Breast epithelium (tissue), 3 donors: ENCODE data around the gene COL28A1.

Experiments
- POLR2A ChIP-seq: fragments of 450-650 bp; IDR thresholded peaks from one replicate; pipeline ENCODE4 v1.6.1; 2016; ENCODE audit warnings: antibody characterized with exemption, mild to moderate bottlenecking, moderate library complexity
- POLR2AphosphoS5 ChIP-seq, 3 donors: sonication (generic); formaldehyde crosslinking; IDR thresholded peaks; one replicate each; pipeline ENCODE4 v1.6.1; 2017; ENCODE audit warnings: antibody characterized with exemption in 3 of 3
- TF ChIP-seq, protein P1 (sequence below), 3 donors: fragments of 450-650 bp; IDR thresholded peaks; one replicate each; pipeline ENCODE4 v1.5.1; 2016 to 2017; ENCODE audit warnings: antibody characterized with exemption in 3 of 3, mild to moderate bottlenecking in 3 of 3, moderate library complexity in 3 of 3

DNA sequence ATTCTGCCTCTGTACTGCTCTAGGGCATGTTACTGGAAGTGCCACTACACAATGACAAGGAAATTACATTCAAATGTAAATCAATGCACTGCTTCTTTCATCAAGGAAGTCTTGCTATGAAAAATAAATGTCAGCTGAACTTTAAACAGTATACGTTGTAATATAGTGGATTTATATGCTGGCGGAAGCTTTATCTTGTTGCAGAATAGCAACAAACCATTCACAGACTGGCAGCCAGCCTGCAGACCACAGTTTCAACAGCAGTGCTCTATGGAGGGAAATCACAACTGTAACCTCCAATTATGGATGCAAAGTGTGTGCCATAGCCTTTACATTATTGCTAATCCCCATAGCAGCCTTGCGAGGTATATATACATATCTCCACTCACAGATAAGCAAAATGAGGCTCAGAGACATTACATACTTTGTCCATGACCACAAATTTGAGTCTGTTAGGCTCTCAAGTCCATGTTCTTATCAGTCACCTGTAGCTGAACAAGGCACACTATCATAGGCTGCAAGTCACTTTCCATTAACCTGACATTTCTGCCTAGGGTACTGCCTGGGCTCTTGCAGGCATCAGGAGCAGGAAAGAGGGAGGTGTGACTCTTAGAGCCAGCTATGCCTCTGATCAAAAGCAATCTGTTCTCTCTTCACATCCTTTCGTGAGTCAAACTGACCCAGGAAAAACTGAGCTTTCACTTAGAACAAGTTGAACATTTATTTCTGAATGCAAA, 22.6 kb downstream of the COL28A1 start:
- TF ChIP-seq, protein P1, sequence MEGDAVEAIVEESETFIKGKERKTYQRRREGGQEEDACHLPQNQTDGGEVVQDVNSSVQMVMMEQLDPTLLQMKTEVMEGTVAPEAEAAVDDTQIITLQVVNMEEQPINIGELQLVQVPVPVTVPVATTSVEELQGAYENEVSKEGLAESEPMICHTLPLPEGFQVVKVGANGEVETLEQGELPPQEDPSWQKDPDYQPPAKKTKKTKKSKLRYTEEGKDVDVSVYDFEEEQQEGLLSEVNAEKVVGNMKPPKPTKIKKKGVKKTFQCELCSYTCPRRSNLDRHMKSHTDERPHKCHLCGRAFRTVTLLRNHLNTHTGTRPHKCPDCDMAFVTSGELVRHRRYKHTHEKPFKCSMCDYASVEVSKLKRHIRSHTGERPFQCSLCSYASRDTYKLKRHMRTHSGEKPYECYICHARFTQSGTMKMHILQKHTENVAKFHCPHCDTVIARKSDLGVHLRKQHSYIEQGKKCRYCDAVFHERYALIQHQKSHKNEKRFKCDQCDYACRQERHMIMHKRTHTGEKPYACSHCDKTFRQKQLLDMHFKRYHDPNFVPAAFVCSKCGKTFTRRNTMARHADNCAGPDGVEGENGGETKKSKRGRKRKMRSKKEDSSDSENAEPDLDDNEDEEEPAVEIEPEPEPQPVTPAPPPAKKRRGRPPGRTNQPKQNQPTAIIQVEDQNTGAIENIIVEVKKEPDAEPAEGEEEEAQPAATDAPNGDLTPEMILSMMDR (IDR thresholded peaks at IDR 0.05): no peak
- TF ChIP-seq POLR2A (no peak), POLR2AphosphoS5 (IDR thresholded peaks at IDR 0.05) (no peak)
